PC-3 (cell line): Measurements from ENCODE around the gene STUM. TPM values are rescaled to one million over a fixed set of nuclear protein-coding genes. Genes with fewer than 3 reads are reported as not detected.
A peak's percentile ranks its signal among the peaks of the same experiment; 100 is the strongest.

Experiments
- ATAC-seq: fragments of 200-7000 bp; cut with Tn5 transposase; 2 replicates; pipeline ENCODE4 v1.9.1; 2020; ENCODE audit warnings: mild to moderate bottlenecking, moderate library complexity
- BruUV-seq: library from RNA; stranded (reverse); fragments of 400-500 nt; replicated peaks from 2 replicates; lab custom pipeline; 2021; lab: Mats Ljungman, UMichigan
- CTCF ChIA-PET: fragments of 300-600 bp; sonication (Branson Sonifier 250); formaldehyde crosslinking; loops from one replicate; lab custom pipeline; 2022; ENCODE audit warnings: antibody characterized with exemption; lab: Charles Lee
- POLR2A ChIA-PET: fragments of 300-600 bp; sonication (Branson Sonifier 250); formaldehyde crosslinking; loops from one replicate; lab custom pipeline; 2022; ENCODE audit warnings: antibody characterized with exemption; ENCODE audit not compliant: unreplicated experiment; lab: Charles Lee
- DNase-seq: peaks from one replicate; pipeline ENCODE4 v3.0.0-alpha.2; 2015
- H2AFZ ChIP-seq: fragments of 300-600 bp; sonication (generic); 2 replicates; pipeline ENCODE4 v1.6.0; 2016; ENCODE audit warnings: antibody characterized with exemption, low read length
- H3F3A ChIP-seq: fragments of 300-600 bp; sonication (generic); one replicate; pipeline ENCODE4 v1.6.0; 2017; ENCODE audit warnings: antibody characterized with exemption, low read length, control low read depth, mild to moderate bottlenecking; ENCODE audit not compliant: unreplicated experiment
- H3K27ac ChIP-seq: fragments of 300-600 bp; sonication (generic); 2 replicates; pipeline ENCODE4 v1.5.1; 2016; ENCODE audit warnings: mild to moderate bottlenecking, low read length
- H3K27me3 ChIP-seq: fragments of 300-600 bp; sonication (generic); 2 replicates; pipeline ENCODE4 v1.6.1; 2016; ENCODE audit warnings: low read length, mixed read lengths
- H3K36me3 ChIP-seq: fragments of 300-600 bp; sonication (generic); 2 replicates; pipeline ENCODE4 v1.6.1; 2016; ENCODE audit warnings: low read depth, mixed run types, low read length, mixed read lengths
- H3K4me1 ChIP-seq: fragments of 300-600 bp; sonication (generic); 2 replicates; pipeline ENCODE4 v1.5.1; 2016; ENCODE audit warnings: low read length; ENCODE audit not compliant: insufficient read depth
- H3K4me2 ChIP-seq: fragments of 300-600 bp; sonication (generic); 2 replicates; pipeline ENCODE4 v1.6.0; 2016; ENCODE audit warnings: low read length
- H3K4me3 ChIP-seq: fragments of 300-600 bp; sonication (generic); 2 replicates; pipeline ENCODE4 v1.5.1; 2016; ENCODE audit warnings: mild to moderate bottlenecking, low read length, mixed read lengths
- H3K79me2 ChIP-seq: fragments of 300-600 bp; sonication (generic); 2 replicates; pipeline ENCODE4 v1.6.1; 2017; ENCODE audit warnings: low read length, mixed read lengths
- H3K9ac ChIP-seq: fragments of 300-600 bp; sonication (generic); 2 replicates; pipeline ENCODE4 v1.6.0; 2016; ENCODE audit warnings: mild to moderate bottlenecking, low read length
- H3K9me2 ChIP-seq: fragments of 300-600 bp; sonication (generic); replicated peaks from 2 replicates; pipeline ENCODE4 v1.6.1; 2016; ENCODE audit warnings: mixed run types, low read length, mixed read lengths
- H3K9me3 ChIP-seq: fragments of 300-600 bp; sonication (generic); 2 replicates; pipeline ENCODE4 v1.6.1; 2016; ENCODE audit warnings: low read length, mixed read lengths
- H4K20me1 ChIP-seq: fragments of 300-600 bp; sonication (generic); 2 replicates; pipeline ENCODE4 v1.6.1; 2016; ENCODE audit warnings: low read length, mixed read lengths
- EZH2 ChIP-seq: fragments of 300-600 bp; sonication (generic); IDR thresholded peaks from one replicate; pipeline ENCODE4 v1.6.1; 2017; ENCODE audit warnings: antibody characterized with exemption, mild to moderate bottlenecking, low read length; ENCODE audit not compliant: unreplicated experiment
- EZH2phosphoT487 ChIP-seq: fragments of 300-600 bp; sonication (generic); IDR thresholded peaks from 2 replicates; pipeline ENCODE4 v1.6.1; 2018; ENCODE audit warnings: mild to moderate bottlenecking, antibody characterized with exemption, low read length, borderline replicate concordance
- intact Hi-C: fragments of 100-400 bp; cut with micrococcal nuclease; formaldehyde crosslinking; loops from 2 replicates; pipeline ENCODE4 v1.9.0; 2023
- total RNA-seq: library from RNA; depleted of rRNA; stranded (reverse); fragments of >200 nt; gene quantifications from 2 replicates; pipeline ENCODE4 v1.2.3, GENCODE V29; 2014
- TF ChIP-seq, protein P1 (sequence below): fragments of 300-600 bp; sonication (generic); conservative IDR thresholded peaks from 2 replicates; pipeline ENCODE4 v1.5.1; 2017; ENCODE audit warnings: antibody characterized with exemption, low read depth, mild to moderate bottlenecking, low read length

The STUM gene
- total RNA-seq, 1 experiment from 2014 or later: 0.58 TPM

DNA sequence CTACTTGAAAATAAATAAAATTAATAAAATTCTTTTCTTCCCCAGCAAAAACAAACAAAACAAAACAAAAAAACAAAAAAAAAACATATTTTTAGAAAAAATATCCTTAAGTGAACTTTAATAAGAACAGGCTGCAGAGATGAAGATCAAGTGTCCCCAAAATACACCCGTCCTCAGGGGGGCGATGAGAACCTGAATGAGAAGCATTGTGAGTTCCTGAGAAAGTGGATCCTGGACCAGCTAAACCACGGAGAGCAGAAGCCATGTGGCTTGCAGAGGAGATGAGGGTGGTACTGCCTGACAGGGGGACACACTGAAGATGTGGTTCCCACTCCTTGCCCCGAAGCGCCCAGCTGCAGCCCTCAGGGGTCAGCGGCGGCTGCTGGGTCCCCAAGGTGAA lies 101.2 kb downstream of the STUM start:
- H3K9me2 ChIP-seq: no peaks in the 10 kb centered on the region
- no peaks in the 10 kb centered on the region for H4K20me1 ChIP-seq
- ChIA-PET CTCF (interaction anchor here (0.7 kb wide), 1 partner anchor 298 kb away, joined by 4 read pairs; no protein-coding TSS in a partner anchor), POLR2A (no interaction called here)
- no peak overlapping the region for H3K4me3 ChIP-seq
- intact Hi-C loops: loop anchor here (1.0 kb wide), 1 partner anchor 179 kb away; no protein-coding TSS in a partner anchor
- ATAC-seq: peak; percentile 48; the same call in 1 of the 2 replicates
- no peaks in the 10 kb centered on the region for H3K79me2 ChIP-seq
- H3K36me3 ChIP-seq: 0 out of 2 replicates have a peak, but pooled peaks cover 3% of the 10 kb centered on the region
- no peak overlapping the region for H3K9ac ChIP-seq
- peaks cover 17% of the 10 kb centered on the region for H3K4me1 ChIP-seq
- H2AFZ ChIP-seq: no peak overlapping the region
- DNase-seq: peak; percentile 51
- H3K27ac ChIP-seq: no peak overlapping the region
- BruUV-seq: no TSS peak
- no peak overlapping the region for H3K4me2 ChIP-seq
- no peak for TF ChIP-seq EZH2
- TF ChIP-seq, protein P1, sequence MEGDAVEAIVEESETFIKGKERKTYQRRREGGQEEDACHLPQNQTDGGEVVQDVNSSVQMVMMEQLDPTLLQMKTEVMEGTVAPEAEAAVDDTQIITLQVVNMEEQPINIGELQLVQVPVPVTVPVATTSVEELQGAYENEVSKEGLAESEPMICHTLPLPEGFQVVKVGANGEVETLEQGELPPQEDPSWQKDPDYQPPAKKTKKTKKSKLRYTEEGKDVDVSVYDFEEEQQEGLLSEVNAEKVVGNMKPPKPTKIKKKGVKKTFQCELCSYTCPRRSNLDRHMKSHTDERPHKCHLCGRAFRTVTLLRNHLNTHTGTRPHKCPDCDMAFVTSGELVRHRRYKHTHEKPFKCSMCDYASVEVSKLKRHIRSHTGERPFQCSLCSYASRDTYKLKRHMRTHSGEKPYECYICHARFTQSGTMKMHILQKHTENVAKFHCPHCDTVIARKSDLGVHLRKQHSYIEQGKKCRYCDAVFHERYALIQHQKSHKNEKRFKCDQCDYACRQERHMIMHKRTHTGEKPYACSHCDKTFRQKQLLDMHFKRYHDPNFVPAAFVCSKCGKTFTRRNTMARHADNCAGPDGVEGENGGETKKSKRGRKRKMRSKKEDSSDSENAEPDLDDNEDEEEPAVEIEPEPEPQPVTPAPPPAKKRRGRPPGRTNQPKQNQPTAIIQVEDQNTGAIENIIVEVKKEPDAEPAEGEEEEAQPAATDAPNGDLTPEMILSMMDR: peak; percentile 58
- H3K9me3 ChIP-seq: no peaks in the 10 kb centered on the region
- no peaks in the 10 kb centered on the region for H3K27me3 ChIP-seq
- no peaks in the 10 kb centered on the region for H3F3A ChIP-seq

GRCh38 chr1:226650236-226650841 lies 101.8 kb downstream of the STUM start:
- Histone ChIP-seq H3K4me3 (no peak overlapping the region), H4K20me1 (no peaks in the 10 kb centered on the region), H3F3A (no peaks in the 10 kb centered on the region), H3K27me3 (no peaks in the 10 kb centered on the region), H3K9me3 (no peaks in the 10 kb centered on the region), H3K9me2 (no peaks in the 10 kb centered on the region), H3K4me2 (no peak overlapping the region), H3K9ac (no peak overlapping the region), H3K79me2 (no peaks in the 10 kb centered on the region), H3K36me3 (0 out of 2 replicates have a peak, but pooled peaks cover 3% of the 10 kb centered on the region), H3K4me1 (peaks cover 12% of the 10 kb centered on the region), H3K27ac (no peak overlapping the region), H2AFZ (no peak overlapping the region)
- CTCF ChIA-PET: no interaction called here
- DNase-seq (no peak), ATAC-seq (no peak)
- no TSS peak for BruUV-seq
- TF ChIP-seq EZH2phosphoT487: no peak
- no peak for TF ChIP-seq EZH2
- TF ChIP-seq, protein P1: no peak
- intact Hi-C loops: no loop called here
- POLR2A ChIA-PET: no interaction called here

DNA sequence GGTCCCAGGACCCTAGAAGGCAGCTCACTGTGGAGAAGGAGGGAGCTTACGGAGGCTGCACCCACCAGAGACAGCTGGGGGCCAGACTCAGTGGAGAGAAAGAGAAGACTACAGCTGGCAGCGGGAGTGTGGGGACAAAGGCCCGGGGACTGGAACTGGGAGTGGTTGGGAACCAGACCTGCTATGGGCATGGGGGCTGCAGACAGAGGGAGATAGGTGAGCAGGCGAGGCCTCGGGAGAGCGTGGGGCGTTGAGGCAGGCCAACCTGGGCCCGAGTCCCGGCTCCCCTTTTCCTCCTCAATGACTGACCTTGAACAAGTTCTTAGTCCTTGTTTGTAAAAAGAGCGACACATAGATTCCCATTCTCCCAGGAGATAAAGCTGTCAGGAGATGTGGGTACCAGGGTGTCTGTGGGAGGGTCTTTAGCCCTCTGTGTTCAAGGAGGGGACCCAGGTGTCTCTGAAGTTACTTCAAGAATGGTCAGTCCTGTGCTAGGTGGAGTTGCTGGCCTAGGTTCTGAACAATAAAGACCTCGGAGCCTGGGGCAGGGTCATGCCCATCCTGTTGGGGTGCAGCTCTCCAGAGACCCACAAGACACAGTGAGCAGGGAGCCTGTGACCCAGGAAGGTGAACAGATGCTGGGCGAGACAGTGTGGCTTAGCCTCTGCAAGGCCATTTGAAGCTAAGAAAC lies 102.6 kb downstream of the STUM start:
- Histone ChIP-seq H3F3A (no peaks in the 10 kb centered on the region), H3K4me1 (peaks cover 3% of the 10 kb centered on the region; the same call in 1 of the 2 replicates), H3K9me3 (no peaks in the 10 kb centered on the region), H4K20me1 (no peaks in the 10 kb centered on the region), H3K9ac (no peak overlapping the region), H3K4me3 (no peak overlapping the region), H3K79me2 (no peaks in the 10 kb centered on the region), H3K27me3 (no peaks in the 10 kb centered on the region), H2AFZ (no peak overlapping the region), H3K36me3 (0 out of 2 replicates have a peak, but pooled peaks cover 3% of the 10 kb centered on the region), H3K27ac (no peak overlapping the region), H3K9me2 (no peaks in the 10 kb centered on the region), H3K4me2 (no peak overlapping the region)
- DNase-seq (no peak), ATAC-seq (no peak)
- ChIA-PET POLR2A (no interaction called here), CTCF (no interaction called here)
- no TSS peak for BruUV-seq
- TF ChIP-seq, protein P1: no peak
- TF ChIP-seq EZH2phosphoT487: no peak
- no peak for TF ChIP-seq EZH2
- intact Hi-C loops: no loop called here
